Measurements from ENCODE around the gene SLCO2B1.

The SLCO2B1 gene

DNA sequence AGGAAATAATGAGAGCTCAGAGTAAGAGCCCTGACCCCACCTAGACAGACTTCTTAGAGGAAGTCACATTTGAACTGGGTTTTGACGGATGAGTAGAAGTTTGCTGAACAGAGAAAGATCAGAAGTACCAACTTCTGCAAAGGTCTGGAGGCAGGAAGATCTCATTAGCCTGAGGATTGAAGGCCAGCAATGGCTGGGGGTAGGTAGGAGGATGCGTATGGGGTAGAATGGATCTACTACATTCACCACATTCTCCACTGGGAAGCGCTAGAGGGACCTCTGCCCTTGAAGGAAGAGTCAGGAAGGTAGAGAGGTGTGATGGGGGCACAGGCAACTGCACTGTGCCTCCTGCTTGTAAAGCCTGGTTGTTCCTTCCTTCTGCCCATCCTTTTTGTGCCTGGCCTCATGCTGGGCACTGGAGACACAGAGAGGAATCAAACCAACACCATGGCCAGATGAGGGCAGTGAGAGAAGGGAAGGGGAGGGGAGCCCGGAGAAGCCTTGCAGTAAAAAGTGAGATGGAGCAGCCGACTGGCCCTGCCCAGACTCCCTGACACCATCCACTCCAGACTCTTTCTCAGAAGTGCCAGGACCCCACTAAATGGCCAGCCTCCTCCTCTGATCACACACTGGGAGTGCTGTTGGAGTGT lies 94.6 kb downstream of the SLCO2B1 start:
- no peak overlapping the region for H3K4me3 ChIP-seq (ENCODE audit: low read depth, low read length)

DNA sequence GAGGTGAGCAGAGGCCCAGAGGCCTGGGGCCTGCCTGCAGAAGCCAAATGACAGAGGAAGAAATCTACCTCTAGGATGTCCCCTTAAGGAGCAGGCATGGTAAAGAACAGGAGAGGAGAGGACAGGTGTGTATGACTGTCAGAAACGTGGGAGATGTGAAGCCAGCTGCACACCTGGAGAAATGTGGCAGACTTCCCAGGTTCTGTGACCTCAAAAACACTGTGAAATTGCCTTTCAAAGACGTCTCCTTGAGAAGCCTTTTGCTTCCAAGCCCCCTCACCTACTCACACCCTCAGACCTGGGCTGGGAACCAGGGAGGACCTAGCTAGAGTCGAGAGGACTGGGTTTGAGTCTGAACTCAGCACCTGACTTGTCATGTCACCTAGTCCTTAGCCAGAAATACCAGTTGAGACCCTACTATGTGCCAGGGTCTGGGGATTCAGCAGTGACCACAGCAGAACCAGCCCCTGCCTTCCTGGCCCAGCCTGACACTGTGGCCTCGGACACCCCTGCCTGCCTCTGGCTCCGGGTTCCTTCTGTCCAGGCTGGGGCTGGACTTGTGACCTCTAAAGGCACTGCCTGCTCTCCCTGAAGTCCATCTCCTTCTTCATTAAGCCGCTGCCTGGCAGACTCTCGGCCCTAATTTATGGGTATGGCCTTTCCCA lies 95.2 kb downstream of the SLCO2B1 start:
- H3K4me3 ChIP-seq (ENCODE audit: low read depth, low read length): no peak overlapping the region

DNA sequence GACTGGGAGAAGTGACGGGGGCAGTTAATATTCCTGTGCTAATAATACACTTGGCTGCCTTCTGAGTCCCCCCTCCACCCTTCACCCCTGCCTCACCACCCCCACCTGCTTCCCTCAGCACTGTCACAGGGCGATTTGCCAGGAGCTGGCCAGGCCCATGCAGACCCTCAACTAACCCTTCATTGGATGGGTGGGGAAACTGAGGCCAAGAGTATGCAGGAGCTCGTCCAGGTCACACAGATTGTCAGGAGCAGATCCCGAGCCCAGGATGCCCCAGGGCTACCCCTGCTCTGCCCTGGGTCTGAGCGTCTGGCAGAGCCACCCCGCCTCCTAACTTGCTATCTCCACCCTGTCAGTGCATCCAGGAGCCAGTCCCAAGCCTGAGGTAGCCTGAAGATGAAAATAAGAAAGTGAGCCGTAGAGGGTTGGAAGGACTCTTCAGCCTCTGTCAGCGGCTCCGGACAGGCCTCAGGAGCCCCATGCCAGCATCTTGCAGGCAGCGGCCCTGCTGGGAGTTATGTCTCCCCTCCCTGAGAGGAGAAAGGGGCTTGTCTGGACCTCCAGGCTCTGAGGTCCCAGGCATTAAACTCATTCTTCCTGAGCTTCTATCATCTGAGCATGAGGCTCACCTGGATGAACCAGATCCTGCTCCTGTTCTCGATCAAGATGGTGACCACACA lies 95.9 kb downstream of the SLCO2B1 start:
- no peak overlapping the region for H3K4me3 ChIP-seq (ENCODE audit: low read depth, low read length)

DNA sequence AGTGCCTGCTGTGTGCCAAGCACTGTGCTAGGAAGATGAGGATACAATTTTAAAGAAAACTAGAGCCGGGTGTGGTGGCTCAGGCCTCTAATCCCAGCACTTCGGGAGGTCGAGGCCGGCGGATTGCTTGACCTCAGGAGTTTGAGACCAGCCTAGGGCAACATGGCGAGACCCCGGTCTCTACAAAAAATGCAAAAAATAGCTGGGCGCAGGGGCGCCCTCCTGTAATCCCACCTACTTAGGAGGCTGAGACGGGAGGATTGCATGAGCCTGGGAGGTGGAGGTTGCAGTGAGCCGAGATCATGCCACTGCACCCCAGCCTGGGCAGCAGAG lies 98.0 kb downstream of the SLCO2B1 start:
- no peak overlapping the region for H3K4me3 ChIP-seq (ENCODE audit: low read depth, low read length)

DNA sequence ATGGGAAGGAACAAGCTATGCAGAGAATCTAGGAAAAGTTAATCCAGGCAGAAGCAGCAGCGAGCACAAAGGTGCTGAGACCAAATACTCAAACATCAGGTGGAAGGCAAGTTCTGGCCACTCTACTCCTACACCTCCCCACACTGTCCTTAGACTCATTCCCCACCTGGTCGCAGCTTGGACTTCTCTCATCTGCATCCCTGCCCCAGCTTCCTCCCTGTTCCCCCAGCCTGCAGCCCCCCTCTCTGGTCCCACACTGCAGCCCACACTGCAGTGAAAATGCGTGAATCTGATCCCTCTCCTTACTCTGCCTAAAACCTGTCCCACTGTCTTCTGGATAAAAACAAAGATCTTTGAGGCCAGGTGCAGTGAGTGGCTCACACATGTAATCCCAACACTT lies 98.8 kb downstream of the SLCO2B1 start:
- H3K4me3 ChIP-seq (ENCODE audit: low read depth, low read length): no peak overlapping the region

DNA sequence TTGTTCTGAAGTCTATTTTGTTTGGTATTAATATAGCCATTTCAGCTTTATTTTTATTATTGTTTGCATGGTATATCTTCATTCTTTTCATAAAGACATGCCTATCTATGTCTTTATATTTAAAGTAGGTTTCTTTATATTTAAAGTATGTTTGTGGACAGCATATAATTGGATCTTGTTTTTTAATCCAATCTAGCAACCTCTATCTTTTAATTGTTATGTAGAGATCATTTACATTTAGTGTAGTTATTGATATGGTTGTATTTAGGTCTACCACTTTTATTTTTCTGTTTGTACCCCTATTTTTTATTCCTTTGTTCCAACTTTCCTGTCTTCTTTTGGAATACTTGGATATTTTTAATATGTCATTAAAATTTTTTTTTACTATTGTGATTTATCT lies 103.4 kb downstream of the SLCO2B1 start:
- H3K4me3 ChIP-seq (ENCODE audit: low read depth, low read length): no peak overlapping the region

All from iPS-11a (cell line).